ENCODE measurements around the gene SLTM. TPM values are rescaled to one million over a fixed set of nuclear protein-coding genes. Genes with fewer than 3 reads are reported as not detected.
"Not testable (repeated sequence)": the region's sequence is repeated elsewhere in the genome, so short reads cannot be mapped to it uniquely, and the experiment has no call there.

The SLTM gene
- polyA plus RNA-seq, 1 donor: 183 TPM

- no peak for DNase-seq
These were observed 55.3 kb downstream of the SLTM start for GRCh38 chr15:58877999-58878825.

GRCh38 chr15:58876306-58877106 is 57.0 kb downstream of the SLTM start:
- no peak for DNase-seq

- no peak for DNase-seq
These were observed 58.1 kb downstream of the SLTM start for GRCh38 chr15:58875343-58875742.

- no peak for DNase-seq
These were observed 60.2 kb downstream of the SLTM start for GRCh38 chr15:58873267-58873666.

- DNase-seq: no peak
These were observed 63.0 kb downstream of the SLTM start for GRCh38 chr15:58870451-58870850.

GRCh38 chr15:58867926-58868325 is 65.6 kb downstream of the SLTM start:
- no peak for DNase-seq

- no peak for DNase-seq
These were observed 68.0 kb downstream of the SLTM start for GRCh38 chr15:58865425-58865880.

GRCh38 chr15:58864602-58865424 is 68.7 kb downstream of the SLTM start:
- peak; percentile 28 for DNase-seq

- DNase-seq: no peak
These were observed 71.2 kb downstream of the SLTM start for GRCh38 chr15:58862326-58862725.

- DNase-seq: not testable (repeated sequence)
These were observed 76.9 kb downstream of the SLTM start for GRCh38 chr15:58856621-58857020.

- DNase-seq: peak; percentile 17
These were observed 77.4 kb downstream of the SLTM start for GRCh38 chr15:58856086-58856485.

- DNase-seq: no peak
These were observed 78.9 kb downstream of the SLTM start for GRCh38 chr15:58854593-58854992.

- no peak for DNase-seq
These were observed 81.1 kb downstream of the SLTM start for GRCh38 chr15:58852347-58852746.

GRCh38 chr15:58851205-58851604 is 82.3 kb downstream of the SLTM start:
- not testable (repeated sequence) for DNase-seq

GRCh38 chr15:58842713-58843396 is 90.6 kb downstream of the SLTM start:
- no peak for DNase-seq

GRCh38 chr15:58840048-58840447 is 93.4 kb downstream of the SLTM start:
- no peak for DNase-seq

- no peak for DNase-seq
These were observed 94.0 kb downstream of the SLTM start for GRCh38 chr15:58839485-58839884.

GRCh38 chr15:58833681-58834426 is 99.6 kb downstream of the SLTM start:
- not testable (repeated sequence) for DNase-seq

GRCh38 chr15:58830556-58830955 is 102.9 kb downstream of the SLTM start:
- no peak for DNase-seq

All from left kidney (tissue), 2 donors.